H1 (cell line): ENCODE measurements around the gene SEMA6D. TPM values are rescaled to one million over a fixed set of nuclear protein-coding genes. Genes with fewer than 3 reads are reported as not detected.

Experiments
- CTCF ChIA-PET: fragments of 300-600 bp; sonication (Branson Sonifier 250); formaldehyde crosslinking; loops from one replicate; lab custom pipeline; 2021; ENCODE audit not compliant: partially characterized antibody; lab: Charles Lee
- POLR2A ChIA-PET: fragments of 300-600 bp; sonication (Branson Sonifier 250); formaldehyde crosslinking; loops from one replicate; lab custom pipeline; 2021; ENCODE audit warnings: inconsistent platforms; ENCODE audit not compliant: partially characterized antibody; lab: Charles Lee
- DNase-seq, 2 experiments: peaks; one replicate each; pipeline versions ENCODE4 v3.0.0 to v3.0.0-alpha.2; 2010 to 2022; ENCODE audit warnings: low spot score in 2 of 2, low read depth in 1 of 2, mixed read lengths in 1 of 2
- FAIRE-seq: peaks from 2 replicates; lab custom pipeline; 2011; peaks lifted over from hg19 to GRCh38; lab: Jason Lieb, UNC
- H2AFZ ChIP-seq: 2 replicates; pipeline ENCODE4 v1.8.1; 2012; ENCODE audit warnings: low read length, inconsistent platforms
- H2AK5ac ChIP-seq: 2 replicates; pipeline ENCODE4 v1.6.1; 2013; ENCODE audit warnings: low read depth, low read length
- H2BK120ac ChIP-seq: replicated peaks from 2 replicates; pipeline ENCODE3; 2013; ENCODE audit warnings: low read depth, low read length, inconsistent platforms
- H2BK12ac ChIP-seq: 2 replicates; pipeline ENCODE4 v1.6.1; 2013; ENCODE audit warnings: low read depth, low read length
- H2BK15ac ChIP-seq: 2 replicates; pipeline ENCODE4 v1.6.1; 2013; ENCODE audit warnings: low read length
- H2BK20ac ChIP-seq: 2 replicates; pipeline ENCODE4 v1.6.1; 2013; ENCODE audit warnings: low read length
- H2BK5ac ChIP-seq: 2 replicates; pipeline ENCODE4 v1.6.1; 2013; ENCODE audit warnings: low read depth, low read length
- H3K14ac ChIP-seq: 2 replicates; pipeline ENCODE4 v1.6.1; 2013; ENCODE audit warnings: inconsistent platforms; ENCODE audit not compliant: insufficient read length
- H3K18ac ChIP-seq: 2 replicates; pipeline ENCODE4 v1.6.1; 2013; ENCODE audit warnings: low read length; ENCODE audit errors: extremely low read depth
- H3K23ac ChIP-seq: 2 replicates; pipeline ENCODE4 v1.6.1; 2013; ENCODE audit warnings: inconsistent platforms; ENCODE audit not compliant: insufficient read length
- H3K23me2 ChIP-seq: 2 replicates; pipeline ENCODE4 v1.6.1; 2013; ENCODE audit warnings: low read depth, low read length
- H3K27ac ChIP-seq: 2 replicates; pipeline ENCODE4 v1.6.1; 2011; ENCODE audit warnings: low read depth, low read length, inconsistent platforms
- H3K27me3 ChIP-seq, 4 experiments: replicated peaks in 1 of 4; 1 replicate in 1 of 4; 2 replicates in 3 of 4; pipeline versions ENCODE4 v1.6.1 to v1.8.1; 2011 to 2013; ENCODE audit warnings: low read length in 3 of 4, mild to moderate bottlenecking in 3 of 4, inconsistent platforms in 2 of 4, mixed read lengths in 2 of 4, moderate library complexity in 1 of 4; ENCODE audit not compliant: control insufficient read depth in 3 of 4, insufficient read depth in 3 of 4; ENCODE audit errors: extremely low read depth in 1 of 4
- H3K36me3 ChIP-seq, 4 experiments: 2 replicates each; pipeline versions ENCODE4 v1.6.1 to v1.8.1; 2011 to 2013; ENCODE audit warnings: mild to moderate bottlenecking in 4 of 4, low read length in 3 of 4, moderate library complexity in 2 of 4, control low read depth in 1 of 4, inconsistent platforms in 1 of 4; ENCODE audit not compliant: insufficient read depth in 4 of 4, control insufficient read depth in 2 of 4
- H3K4ac ChIP-seq: replicated peaks from 2 replicates; pipeline ENCODE3; 2013; ENCODE audit warnings: low read length, low read depth, mixed read lengths, inconsistent platforms; ENCODE audit not compliant: insufficient read length
- H3K4me1 ChIP-seq, 4 experiments: replicated peaks in 1 of 4; 1 replicate in 1 of 4; 2 replicates in 3 of 4; pipeline versions ENCODE4 v1.6.1 to v1.8.1; 2011 to 2013; ENCODE audit warnings: low read length in 3 of 4, inconsistent platforms in 2 of 4, mixed read lengths in 1 of 4; ENCODE audit not compliant: insufficient read depth in 4 of 4, control insufficient read depth in 3 of 4
- H3K4me2 ChIP-seq, 2 experiments: 2 replicates each; pipeline versions ENCODE4 v1.6.1 to v1.8.1; 2011 to 2013; ENCODE audit warnings: low read depth in 2 of 2, low read length in 2 of 2, control low read depth in 1 of 2, inconsistent platforms in 1 of 2, mild to moderate bottlenecking in 1 of 2; ENCODE audit not compliant: insufficient read depth in 1 of 2
- H3K4me3 ChIP-seq, 4 experiments: fragments of 200-600, 300-600 bp in 1 of 4; sonication (generic), shearing (Covaris generic), sonication (Bioruptor Twin) in 1 of 4; 2 replicates each; pipeline versions ENCODE4 v1.5.1 to v1.8.1; 2011 to 2016; ENCODE audit warnings: low read length in 4 of 4, low read depth in 3 of 4, control low read depth in 2 of 4, inconsistent platforms in 2 of 4, mild to moderate bottlenecking in 2 of 4, mixed read lengths in 1 of 4, moderate library complexity in 1 of 4; ENCODE audit not compliant: insufficient read depth in 2 of 4; ENCODE audit errors: extremely low read depth in 1 of 4
- H3K56ac ChIP-seq: replicated peaks from 2 replicates; pipeline ENCODE3; 2013; ENCODE audit warnings: low read depth, mild to moderate bottlenecking, mixed read lengths, low read length, inconsistent platforms; ENCODE audit not compliant: insufficient read length
- H3K79me1 ChIP-seq: 2 replicates; pipeline ENCODE4 v1.6.1; 2013; ENCODE audit warnings: low read depth, low read length, control low read depth
- H3K79me2 ChIP-seq, 2 experiments: 2 replicates each; pipeline versions ENCODE4 v1.6.1 to v1.8.1; 2012 to 2013; ENCODE audit warnings: low read length in 2 of 2, mild to moderate bottlenecking in 2 of 2, inconsistent platforms in 1 of 2; ENCODE audit not compliant: insufficient read depth in 2 of 2, control insufficient read depth in 1 of 2
- H3K9ac ChIP-seq, 4 experiments: replicated peaks in 1 of 4; 1 replicate in 1 of 4; 2 replicates in 3 of 4; pipeline versions ENCODE4 v1.6.1 to v1.8.1; 2011 to 2013; ENCODE audit warnings: low read depth in 3 of 4, low read length in 3 of 4, control low read depth in 2 of 4, mild to moderate bottlenecking in 2 of 4, moderate library complexity in 2 of 4, inconsistent platforms in 1 of 4; ENCODE audit errors: extremely low read depth in 1 of 4
- H3K9me3 ChIP-seq, 2 experiments: 2 replicates each; pipeline versions ENCODE4 v1.6.1 to v1.8.1; 2012 to 2013; ENCODE audit warnings: mild to moderate bottlenecking in 2 of 2, moderate library complexity in 2 of 2, control low read depth in 1 of 2, inconsistent platforms in 1 of 2, low read depth in 1 of 2, low read length in 1 of 2, mixed read lengths in 1 of 2; ENCODE audit not compliant: insufficient read depth in 2 of 2
- H4K20me1 ChIP-seq, 2 experiments: replicated peaks in 1 of 2; 2 replicates each; pipeline versions ENCODE3 to v1.8.1; 2011 to 2013; ENCODE audit warnings: inconsistent platforms in 2 of 2, low read length in 2 of 2, mild to moderate bottlenecking in 1 of 2; ENCODE audit not compliant: insufficient read depth in 2 of 2, control insufficient read depth in 1 of 2
- H4K5ac ChIP-seq: 2 replicates; pipeline ENCODE4 v1.6.1; 2013; ENCODE audit warnings: low read length, low read depth, mixed read lengths, inconsistent platforms; ENCODE audit not compliant: insufficient read length
- H4K8ac ChIP-seq: 2 replicates; pipeline ENCODE4 v1.8.0; 2013; ENCODE audit warnings: mild to moderate bottlenecking, moderate library complexity, low read length, inconsistent platforms; ENCODE audit not compliant: insufficient read depth; ENCODE audit errors: extremely low read depth
- H4K91ac ChIP-seq: replicated peaks from 2 replicates; pipeline ENCODE3; 2013; ENCODE audit warnings: low read length, mixed read lengths, inconsistent platforms; ENCODE audit not compliant: insufficient read length
- ASH2L ChIP-seq: fragments of 200-600, 300-600 bp; sonication (generic); IDR thresholded peaks from one replicate; pipeline ENCODE4 v1.7.1; 2017; ENCODE audit warnings: low read length
- BRCA1 ChIP-seq: IDR thresholded peaks from 2 replicates; pipeline ENCODE4 v1.6.1; 2012; ENCODE audit warnings: low read depth, low read length, improper control_type of control experiment
- CEBPB ChIP-seq: IDR thresholded peaks from 2 replicates; pipeline ENCODE4 v1.6.1; 2012; ENCODE audit warnings: low read depth, low read length
- CHD1 ChIP-seq: IDR thresholded peaks from 2 replicates; pipeline ENCODE4 v1.6.1; 2012; ENCODE audit warnings: low read depth, low read length, improper control_type of control experiment
- CREB1 ChIP-seq: IDR thresholded peaks from 2 replicates; pipeline ENCODE4 v1.6.1; 2012; ENCODE audit warnings: inconsistent platforms
- KDM5A ChIP-seq: fragments of 200-600 bp; IDR thresholded peaks from 2 replicates; pipeline ENCODE4 v1.7.1; 2012; ENCODE audit warnings: mild to moderate bottlenecking, low read length, inconsistent platforms, mixed read lengths
- WGBS, 2 experiments: shearing (Covaris generic) in 1 of 2; methylation state at CpG; one replicate each; pipeline versions ENCODE4 v1.1.6 to v1.1.7; 2013 to 2015; ENCODE audit warnings: low lambda C conversion rate in 2 of 2, mixed read lengths in 2 of 2, inconsistent platforms in 1 of 2, low coverage in 1 of 2, missing lambda C conversion rate in 1 of 2; ENCODE audit not compliant: insufficient replicate concordance in 2 of 2, insufficient coverage in 1 of 2, insufficient read length in 1 of 2; ENCODE audit errors: extremely low coverage in 1 of 2, missing lambda C conversion rate in 1 of 2; 5-methylcytosine and 5-hydroxymethylcytosine counted together
- polyA plus RNA-seq, 7 experiments: library from polyadenylated mRNA; depleted of rRNA in 3 of 7; stranded (reverse) in 5 of 7; unstranded in 2 of 7; fragments of >200 nt in 5 of 7; fragments of 200-250 nt in 2 of 7; gene quantifications; 1 replicate in 5 of 7; 2 replicates in 1 of 7; 4 replicates in 1 of 7; pipeline versions ENCODE4 v1.2.1 to v1.2.3, GENCODE V29; 2011 to 2013; ENCODE audit warnings: missing spikeins in 2 of 7, mixed read lengths in 2 of 7
- total RNA-seq: library from RNA; stranded (reverse); fragmentation: NEBNext Ultra II Directional; extraction: Animal tissue kit (Norgen Biotek cat#: 25700); gene quantifications from 2 replicates; pipeline ENCODE4 v1.2.1, GENCODE V29; 2021

Gene SEMA6D
- total and polyA plus RNA-seq, 2 of the 8 experiments (the other 6 are each of a cell fraction or from before 2014, with no cell fraction given): 2.2 to 3.8 TPM

DNA sequence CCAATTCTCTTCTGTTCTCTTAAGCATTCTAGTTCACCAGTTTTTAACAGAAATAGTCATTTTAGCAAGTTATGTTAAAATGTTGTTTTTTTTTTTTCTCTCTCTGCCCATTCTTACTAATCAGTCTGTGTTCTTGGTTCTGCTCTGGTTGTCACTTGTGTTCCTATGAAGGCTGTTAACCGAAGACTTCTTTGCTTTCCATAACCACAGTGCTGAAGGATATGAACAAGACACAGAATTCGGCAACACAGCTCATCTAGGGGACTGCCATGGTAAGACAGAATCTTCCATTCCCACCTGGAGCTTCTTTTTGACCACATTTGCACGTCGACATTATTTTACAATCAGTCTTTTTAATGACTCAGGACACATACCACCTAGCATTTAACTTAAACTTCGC lies 49.1 kb downstream of the SEMA6D start:
- Histone ChIP-seq H2BK15ac (no peak overlapping the region), H4K20me1 (no peaks in the 10 kb centered on the region), H2BK12ac (no peak overlapping the region), H3K9ac (no peak overlapping the region), H4K91ac (no peak overlapping the region), H2AK5ac (no peak overlapping the region), H3K27ac (no peak overlapping the region), H3K23ac (no peak overlapping the region), H3K14ac (no peak overlapping the region), H3K4me1 (no peaks in the 10 kb centered on the region), H3K56ac (no peak overlapping the region), H2BK120ac (no peak overlapping the region), H3K4me3 (no peak overlapping the region), H3K9me3 (no peaks in the 10 kb centered on the region), H2BK20ac (no peak overlapping the region), H3K18ac (no peak overlapping the region), H3K4ac (no peak overlapping the region), H2BK5ac (no peak overlapping the region), H3K27me3 (no peaks in the 10 kb centered on the region), H3K36me3 (peaks cover 0 to 18% (median 8%) of the 10 kb centered on the region in 4 experiments; a peak in 4 of 8 replicates), H4K8ac (no peak overlapping the region), H3K23me2 (no peaks in the 10 kb centered on the region), H3K4me2 (no peak overlapping the region), H3K79me2 (no peaks in the 10 kb centered on the region; a peak in 1 of 4 replicates), H4K5ac (no peak overlapping the region), H2AFZ (no peak overlapping the region), H3K79me1 (no peaks in the 10 kb centered on the region)
- WGBS, 2 experiments: 84% methylated on average over 5 of the region's 5 CpGs; no CpG with 5 or more reads in 1 of the 2 experiments
- DNase-seq: no peak
- FAIRE-seq: no peak
- CTCF ChIA-PET: no interaction called here
- POLR2A ChIA-PET: interaction anchor here (0.6 kb wide), 1 partner anchor 10 kb away, joined by 3 read pairs; no protein-coding TSS in a partner anchor
- TF ChIP-seq CEBPB (no peak), CHD1 (no peak), ASH2L (no peak), KDM5A (no peak), CREB1 (no peak), BRCA1 (no peak)
